A673 (cell line): ENCODE results near the gene PSG2. TPM values are rescaled to one million over a fixed set of nuclear protein-coding genes. Genes with fewer than 3 reads are reported as not detected.
A peak's percentile ranks its signal among the peaks of the same experiment; 100 is the strongest.
"Not testable (repeated sequence)": the region's sequence is repeated elsewhere in the genome, so short reads cannot be mapped to it uniquely, and the experiment has no call there.

Source experiments
- BruUV-seq: library from RNA; stranded (reverse); fragments of 400-500 nt; replicated peaks from 2 replicates; lab custom pipeline; 2021; lab: Mats Ljungman, UMichigan
- CTCF ChIA-PET: fragments of 300-600 bp; sonication (Branson Sonifier 250); formaldehyde crosslinking; loops from one replicate; lab custom pipeline; 2022; ENCODE audit warnings: antibody characterized with exemption; lab: Charles Lee
- POLR2A ChIA-PET: fragments of 300-600 bp; sonication (Branson Sonifier 250); formaldehyde crosslinking; loops from one replicate; lab custom pipeline; 2022; ENCODE audit warnings: antibody characterized with exemption; ENCODE audit not compliant: low non-redundant PET; lab: Charles Lee
- DNase-seq: peaks from one replicate; pipeline ENCODE4 v3.0.0-alpha.2; 2015; ENCODE audit warnings: low spot score
- H3K27ac ChIP-seq: fragments of 200-600 bp; sonication (generic); 2 replicates; pipeline ENCODE4 v1.5.1; 2016; ENCODE audit warnings: mixed run types, low read depth, mild to moderate bottlenecking, mixed read lengths, antibody characterized with exemption, low read length; ENCODE audit not compliant: poor library complexity, severe bottlenecking
- H3K27me3 ChIP-seq: fragments of 200-600 bp; sonication (generic); replicated peaks from 2 replicates; pipeline ENCODE4 v1.6.1; 2017; ENCODE audit warnings: mixed run types, low read depth, mild to moderate bottlenecking, mixed read lengths, antibody characterized with exemption, low read length; ENCODE audit not compliant: insufficient read depth, poor library complexity
- H3K36me3 ChIP-seq: fragments of 200-600 bp; sonication (generic); 2 replicates; pipeline ENCODE4 v1.6.1; 2016; ENCODE audit warnings: mixed run types, mild to moderate bottlenecking, mixed read lengths, antibody characterized with exemption, low read length; ENCODE audit not compliant: insufficient read depth, poor library complexity, severe bottlenecking
- H3K4me1 ChIP-seq: fragments of 200-600 bp; sonication (generic); 2 replicates; pipeline ENCODE4 v1.6.1; 2017; ENCODE audit warnings: mixed run types, mild to moderate bottlenecking, mixed read lengths, antibody characterized with exemption, low read length; ENCODE audit not compliant: insufficient read depth, poor library complexity, severe bottlenecking
- H3K4me3 ChIP-seq: fragments of 200-600 bp; sonication (generic); 2 replicates; pipeline ENCODE4 v1.5.1; 2016; ENCODE audit warnings: low read depth, mixed run types, mild to moderate bottlenecking, mixed read lengths, low read length; ENCODE audit not compliant: poor library complexity, severe bottlenecking
- H3K9me3 ChIP-seq: fragments of 200-600 bp; sonication (generic); 2 replicates; pipeline ENCODE4 v1.6.1; 2016; ENCODE audit warnings: mixed run types, low read depth, mild to moderate bottlenecking, mixed read lengths, antibody characterized with exemption, low read length; ENCODE audit not compliant: poor library complexity, severe bottlenecking
- intact Hi-C: fragments of 100-400 bp; cut with micrococcal nuclease; formaldehyde crosslinking; loops from one replicate; pipeline ENCODE4 v1.10.0; 2022; ENCODE audit not compliant: unreplicated experiment
- total RNA-seq: library from RNA; stranded (reverse); gene quantifications from 2 replicates; pipeline ENCODE4 v1.2.3, GENCODE V29; 2021
- TF ChIP-seq, protein P1 (sequence below): fragments of 300-800, 200-600 bp; sonication (generic); conservative IDR thresholded peaks from 2 replicates; pipeline ENCODE4 v1.5.1; 2017; ENCODE audit warnings: low read depth, mild to moderate bottlenecking, antibody characterized with exemption, low read length, moderate library complexity, mixed read lengths

The PSG2 gene
- total RNA-seq, 1 experiment from 2014 or later, result not detected

GRCh38 chr19:43087702-43088340 is 5.3 kb upstream of the PSG2 start:
- H3K9me3 ChIP-seq, CTCF ChIA-PET, H3K4me3 ChIP-seq, POLR2A ChIA-PET, H3K4me1 ChIP-seq, H3K36me3 ChIP-seq, H3K27ac ChIP-seq, H3K27me3 ChIP-seq, BruUV-seq, intact Hi-C loops: not testable (repeated sequence)
- TF ChIP-seq, protein P1, sequence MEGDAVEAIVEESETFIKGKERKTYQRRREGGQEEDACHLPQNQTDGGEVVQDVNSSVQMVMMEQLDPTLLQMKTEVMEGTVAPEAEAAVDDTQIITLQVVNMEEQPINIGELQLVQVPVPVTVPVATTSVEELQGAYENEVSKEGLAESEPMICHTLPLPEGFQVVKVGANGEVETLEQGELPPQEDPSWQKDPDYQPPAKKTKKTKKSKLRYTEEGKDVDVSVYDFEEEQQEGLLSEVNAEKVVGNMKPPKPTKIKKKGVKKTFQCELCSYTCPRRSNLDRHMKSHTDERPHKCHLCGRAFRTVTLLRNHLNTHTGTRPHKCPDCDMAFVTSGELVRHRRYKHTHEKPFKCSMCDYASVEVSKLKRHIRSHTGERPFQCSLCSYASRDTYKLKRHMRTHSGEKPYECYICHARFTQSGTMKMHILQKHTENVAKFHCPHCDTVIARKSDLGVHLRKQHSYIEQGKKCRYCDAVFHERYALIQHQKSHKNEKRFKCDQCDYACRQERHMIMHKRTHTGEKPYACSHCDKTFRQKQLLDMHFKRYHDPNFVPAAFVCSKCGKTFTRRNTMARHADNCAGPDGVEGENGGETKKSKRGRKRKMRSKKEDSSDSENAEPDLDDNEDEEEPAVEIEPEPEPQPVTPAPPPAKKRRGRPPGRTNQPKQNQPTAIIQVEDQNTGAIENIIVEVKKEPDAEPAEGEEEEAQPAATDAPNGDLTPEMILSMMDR, result peak; percentile 54
- DNase-seq, result peak; percentile 40

GRCh38 chr19:43085796-43086530 is 3.5 kb upstream of the PSG2 start:
- H3K4me1 ChIP-seq, H3K9me3 ChIP-seq, CTCF ChIA-PET, H3K27ac ChIP-seq, H3K27me3 ChIP-seq, H3K36me3 ChIP-seq, BruUV-seq, intact Hi-C loops, DNase-seq, H3K4me3 ChIP-seq, POLR2A ChIA-PET: not testable (repeated sequence)

DNA sequence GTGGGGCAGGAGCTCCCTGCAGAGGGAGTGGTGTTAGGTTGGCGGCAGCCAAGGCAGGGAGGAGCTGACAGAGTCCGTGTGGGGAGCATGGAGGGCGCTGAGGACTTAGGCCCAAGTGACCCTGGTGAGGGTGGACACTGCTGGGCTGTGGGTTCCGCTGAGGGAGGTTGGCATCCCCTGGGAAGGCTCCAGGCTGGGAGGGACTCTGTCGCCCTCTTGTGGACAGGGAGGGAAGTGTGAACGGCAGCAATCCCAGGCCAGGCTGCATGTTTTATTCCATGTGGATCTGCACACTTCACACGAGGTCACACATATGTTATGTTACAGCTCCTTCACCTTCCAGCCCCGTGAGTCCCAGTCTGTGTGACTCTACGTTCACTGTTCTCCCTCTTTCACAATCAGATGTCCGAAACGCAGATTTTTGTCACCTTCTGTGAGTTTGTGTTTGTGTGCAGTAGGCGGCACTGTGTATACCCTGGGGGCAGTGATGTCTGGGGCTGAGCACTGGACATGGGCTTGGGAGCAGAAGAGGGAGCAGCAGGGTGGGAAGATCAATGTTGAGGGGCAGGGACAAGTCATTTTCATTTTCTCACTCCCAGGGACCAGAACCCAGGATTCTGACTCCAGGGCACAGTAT is 1.8 kb upstream of the PSG2 start:
- H3K36me3 ChIP-seq, H3K4me1 ChIP-seq, H3K27me3 ChIP-seq, H3K4me3 ChIP-seq, H3K27ac ChIP-seq, POLR2A ChIA-PET, CTCF ChIA-PET, intact Hi-C loops, H3K9me3 ChIP-seq, BruUV-seq: not testable (repeated sequence)
- peak; percentile 12 for DNase-seq
- TF ChIP-seq, protein P1, result peak; percentile 52

GRCh38 chr19:43083721-43084120 is 1.2 kb upstream of the PSG2 start:
- intact Hi-C loops, BruUV-seq, H3K27me3 ChIP-seq, H3K9me3 ChIP-seq, H3K4me1 ChIP-seq, CTCF ChIA-PET, H3K27ac ChIP-seq, H3K4me3 ChIP-seq, DNase-seq, POLR2A ChIA-PET, H3K36me3 ChIP-seq: not testable (repeated sequence)
